Measurements from ENCODE around the gene PPM1F.
"Not testable (repeated sequence)": the region's sequence is repeated elsewhere in the genome, so short reads cannot be mapped to it uniquely, and the experiment has no call there.

The PPM1F gene

GRCh38 chr22:21918466-21919185 lies 34.0 kb downstream of the PPM1F start:
- Mint-ChIP-seq H3K27me3 (no peaks in the 10 kb centered on the region), H3K4me3 (no peak overlapping the region), H3K9me3 (no peaks in the 10 kb centered on the region), H3K27ac (no peak overlapping the region), H3K4me1 (ENCODE audit: low read depth) (no peaks in the 10 kb centered on the region), H3K36me3 (ENCODE audit: low read depth) (peaks cover 1% of the 10 kb centered on the region)
- no peak for DNase-seq

GRCh38 chr22:21917959-21918261 lies 34.7 kb downstream of the PPM1F start:
- no peaks in the 10 kb centered on the region for H3K4me1 Mint-ChIP-seq (ENCODE audit: low read depth)
- peaks cover 1% of the 10 kb centered on the region for H3K36me3 Mint-ChIP-seq (ENCODE audit: low read depth)
- no peak for DNase-seq
- no peaks in the 10 kb centered on the region for H3K27me3 Mint-ChIP-seq
- H3K9me3 Mint-ChIP-seq = no peaks in the 10 kb centered on the region
- H3K27ac Mint-ChIP-seq = no peak overlapping the region
- H3K4me3 Mint-ChIP-seq = no peak overlapping the region

DNA sequence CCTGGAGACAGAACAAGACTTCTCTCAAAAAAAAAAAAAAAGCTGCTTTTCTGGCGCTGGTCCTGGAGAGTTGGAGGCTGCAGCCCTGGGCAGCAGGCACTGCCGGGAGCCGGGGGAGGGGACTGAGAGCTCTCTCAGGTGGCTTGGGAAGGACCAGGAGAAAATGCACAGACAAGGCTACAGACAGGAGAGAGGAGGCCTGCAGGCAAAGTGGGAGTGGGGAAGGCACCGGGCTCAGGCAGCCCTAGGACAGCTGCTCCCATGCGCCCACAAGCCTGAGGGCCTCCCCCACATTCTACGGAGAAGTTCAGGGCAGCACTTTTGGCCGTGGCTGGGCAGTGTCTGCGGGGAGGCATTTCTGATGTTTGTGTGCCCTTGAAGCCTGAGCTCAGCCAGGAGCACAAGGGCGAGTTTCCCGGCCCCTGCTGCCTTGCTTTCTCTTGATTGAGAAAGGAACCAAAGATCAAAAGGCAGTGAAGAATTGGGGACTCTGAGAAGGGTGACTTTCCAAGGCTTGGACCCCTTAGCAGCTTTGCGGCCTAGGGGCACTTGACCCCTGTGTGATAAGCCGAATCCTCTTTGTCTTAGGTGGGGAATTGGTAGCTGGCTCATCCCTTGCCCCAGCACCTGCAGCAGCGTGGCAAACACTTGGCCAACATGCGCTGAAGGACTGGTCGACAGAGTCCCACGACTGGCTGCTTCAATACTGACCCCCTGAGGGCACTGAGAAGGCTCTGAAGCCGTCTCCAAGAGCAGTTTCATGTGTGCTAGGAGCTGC lies 35.3 kb downstream of the PPM1F start:
- no peak overlapping the region for H3K27ac Mint-ChIP-seq
- DNase-seq = no peak
- peaks cover 1% of the 10 kb centered on the region for H3K36me3 Mint-ChIP-seq (ENCODE audit: low read depth)
- H3K4me3 Mint-ChIP-seq = no peak overlapping the region
- H3K4me1 Mint-ChIP-seq (ENCODE audit: low read depth) = no peaks in the 10 kb centered on the region
- no peaks in the 10 kb centered on the region for H3K9me3 Mint-ChIP-seq
- H3K27me3 Mint-ChIP-seq = no peaks in the 10 kb centered on the region

GRCh38 chr22:21916309-21916918 lies 36.2 kb downstream of the PPM1F start:
- Mint-ChIP-seq H3K36me3 (ENCODE audit: low read depth) (peaks cover 1% of the 10 kb centered on the region), H3K4me1 (ENCODE audit: low read depth) (no peaks in the 10 kb centered on the region), H3K4me3 (no peak overlapping the region), H3K27me3 (no peaks in the 10 kb centered on the region), H3K27ac (peak overlapping the region; percentile 14), H3K9me3 (no peaks in the 10 kb centered on the region)
- no peak for DNase-seq

- H3K36me3 Mint-ChIP-seq (ENCODE audit: low read depth) = peaks cover 1% of the 10 kb centered on the region
- DNase-seq = no peak
Measured at GRCh38 chr22:21915624-21916308, 36.9 kb downstream of the PPM1F start.

DNA sequence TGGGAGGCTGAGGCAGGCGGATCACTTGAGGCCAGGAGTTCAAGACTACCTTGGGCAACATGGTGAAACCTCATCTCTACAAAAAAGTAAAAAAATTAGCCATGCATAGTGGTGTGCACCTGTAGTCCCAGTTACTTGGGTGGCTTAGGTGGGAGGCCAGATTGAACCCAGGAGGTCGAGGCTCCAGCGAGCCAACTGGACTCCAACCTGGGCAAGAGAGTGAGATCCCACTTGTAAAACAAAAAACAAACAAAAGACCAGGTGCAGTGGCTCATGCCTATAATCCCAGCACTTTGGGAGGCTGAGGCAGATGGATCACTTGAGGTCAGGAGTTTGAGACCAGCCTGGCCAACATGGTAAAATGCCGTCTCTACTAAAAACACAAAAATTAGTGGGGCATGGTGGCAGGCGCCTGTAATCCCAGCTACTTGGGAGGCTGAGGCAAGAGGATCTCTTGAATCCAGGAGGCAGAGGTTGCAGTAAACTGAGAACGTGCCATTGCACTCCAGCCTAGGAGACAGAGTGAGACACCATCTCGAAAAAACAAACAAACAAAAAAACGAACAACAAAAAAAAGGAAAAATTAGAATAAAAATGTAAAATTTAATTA lies 38.5 kb downstream of the PPM1F start:
- not testable (repeated sequence) for H3K36me3 Mint-ChIP-seq (ENCODE audit: low read depth); H3K4me3 Mint-ChIP-seq; H3K27me3 Mint-ChIP-seq; DNase-seq; H3K9me3 Mint-ChIP-seq; H3K27ac Mint-ChIP-seq; H3K4me1 Mint-ChIP-seq (ENCODE audit: low read depth)

More at GRCh38 chr22:21915624-21916308, 36.9 kb downstream of the PPM1F start:
- H3K4me1 Mint-ChIP-seq (ENCODE audit: low read depth) = no peaks in the 10 kb centered on the region
- no peaks in the 10 kb centered on the region for H3K27me3 Mint-ChIP-seq
- no peak overlapping the region for H3K4me3 Mint-ChIP-seq
- no peak overlapping the region for H3K27ac Mint-ChIP-seq
- H3K9me3 Mint-ChIP-seq = no peaks in the 10 kb centered on the region

DNA sequence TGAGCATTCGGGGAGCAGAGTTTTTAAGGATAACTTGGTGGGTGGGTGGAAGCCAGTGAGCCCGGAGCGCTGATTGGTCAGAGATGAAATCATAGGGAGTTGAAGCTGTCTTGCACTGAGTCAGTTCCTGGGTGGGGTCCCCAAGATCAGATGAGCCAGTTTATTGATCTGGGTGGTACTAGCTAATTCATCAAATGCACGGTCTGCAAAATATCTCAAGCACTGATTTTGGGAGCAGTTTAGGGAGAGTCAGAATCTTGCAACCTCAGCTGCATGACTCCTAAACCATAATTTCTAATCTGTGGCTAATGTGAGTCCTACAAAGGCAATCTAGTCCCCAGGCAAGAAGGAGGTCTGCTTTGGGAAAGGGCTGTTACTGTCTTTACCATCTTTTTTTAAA lies 42.3 kb downstream of the PPM1F start:
- H3K9me3 Mint-ChIP-seq; H3K36me3 Mint-ChIP-seq (ENCODE audit: low read depth); H3K4me1 Mint-ChIP-seq (ENCODE audit: low read depth); H3K27ac Mint-ChIP-seq; H3K27me3 Mint-ChIP-seq; DNase-seq; H3K4me3 Mint-ChIP-seq: not testable (repeated sequence)

GRCh38 chr22:21909871-21910270 lies 42.8 kb downstream of the PPM1F start:
- DNase-seq = no peak
- Mint-ChIP-seq H3K4me3 (no peak overlapping the region), H3K9me3 (no peaks in the 10 kb centered on the region), H3K27me3 (no peaks in the 10 kb centered on the region), H3K27ac (no peak overlapping the region), H3K36me3 (ENCODE audit: low read depth) (no peaks in the 10 kb centered on the region), H3K4me1 (ENCODE audit: low read depth) (no peaks in the 10 kb centered on the region)

GRCh38 chr22:21907638-21908522 lies 44.8 kb downstream of the PPM1F start:
- H3K4me3 Mint-ChIP-seq = no peak overlapping the region
- H3K9me3 Mint-ChIP-seq = no peaks in the 10 kb centered on the region
- H3K27me3 Mint-ChIP-seq = no peaks in the 10 kb centered on the region
- H3K27ac Mint-ChIP-seq = no peak overlapping the region
- peaks cover 2% of the 10 kb centered on the region for H3K36me3 Mint-ChIP-seq (ENCODE audit: low read depth)
- no peaks in the 10 kb centered on the region for H3K4me1 Mint-ChIP-seq (ENCODE audit: low read depth)
- no peak for DNase-seq

DNA sequence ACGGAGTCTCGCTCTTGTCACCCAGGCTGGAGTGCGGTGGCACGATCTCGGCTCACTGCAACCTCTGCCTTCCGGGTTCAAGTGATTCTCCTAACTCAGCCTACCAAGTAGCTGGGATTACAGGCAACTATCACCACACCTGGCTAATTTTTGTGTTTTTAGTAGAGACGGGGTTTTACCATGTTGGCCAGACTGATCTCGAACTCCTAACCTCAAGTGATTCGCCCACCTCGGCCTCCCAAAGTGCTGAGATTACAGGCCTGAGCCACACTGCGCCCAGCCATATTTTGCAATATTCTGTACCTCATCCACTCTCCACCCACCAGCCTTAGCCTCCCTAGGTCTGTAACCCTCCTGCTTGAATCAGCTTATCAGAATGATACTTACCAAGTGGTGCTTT lies 47.4 kb downstream of the PPM1F start:
- DNase-seq; H3K9me3 Mint-ChIP-seq; H3K27me3 Mint-ChIP-seq; H3K27ac Mint-ChIP-seq; H3K4me3 Mint-ChIP-seq; H3K4me1 Mint-ChIP-seq (ENCODE audit: low read depth); H3K36me3 Mint-ChIP-seq (ENCODE audit: low read depth): not testable (repeated sequence)

DNA sequence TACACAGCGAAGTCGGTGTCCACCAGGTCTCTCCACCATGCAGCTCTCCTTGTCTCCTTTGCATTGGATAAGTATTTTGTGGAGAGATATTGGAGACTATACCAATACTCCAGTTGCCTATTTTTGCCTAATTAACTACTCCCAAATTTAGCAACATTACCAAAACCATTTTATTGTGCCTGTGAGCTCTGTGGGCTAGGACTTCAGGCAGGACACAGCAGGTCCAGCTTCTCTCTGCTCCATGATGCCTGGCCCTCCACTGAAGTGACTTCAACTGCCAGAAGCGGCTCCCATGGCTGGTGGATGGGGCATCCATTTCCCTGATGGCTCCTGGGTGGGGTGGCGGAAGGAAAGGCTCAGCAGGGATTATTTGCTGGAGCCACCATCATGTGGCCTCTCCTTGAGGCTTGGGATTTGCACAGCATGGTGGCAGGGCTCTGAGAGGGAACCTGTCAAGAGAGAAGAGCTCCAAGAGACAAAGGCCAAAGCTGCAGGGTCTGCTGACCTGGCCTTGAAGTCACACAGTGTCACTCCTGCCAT lies 48.3 kb downstream of the PPM1F start:
- Mint-ChIP-seq H3K4me3 (no peak overlapping the region), H3K27ac (no peak overlapping the region), H3K36me3 (ENCODE audit: low read depth) (peaks cover 2% of the 10 kb centered on the region), H3K4me1 (ENCODE audit: low read depth) (no peaks in the 10 kb centered on the region), H3K27me3 (no peaks in the 10 kb centered on the region), H3K9me3 (no peaks in the 10 kb centered on the region)
- no peak for DNase-seq

- H3K9me3 Mint-ChIP-seq = no peaks in the 10 kb centered on the region
Measured at GRCh38 chr22:21903283-21903682, 49.4 kb downstream of the PPM1F start.

GRCh38 chr22:21902296-21903087 lies 50.2 kb downstream of the PPM1F start:
- no peak for DNase-seq

More at GRCh38 chr22:21903283-21903682, 49.4 kb downstream of the PPM1F start:
- Mint-ChIP-seq H3K27me3 (no peaks in the 10 kb centered on the region), H3K27ac (no peak overlapping the region), H3K4me3 (no peak overlapping the region), H3K4me1 (ENCODE audit: low read depth) (no peaks in the 10 kb centered on the region), H3K36me3 (ENCODE audit: low read depth) (peaks cover 2% of the 10 kb centered on the region)
- DNase-seq = no peak

More at GRCh38 chr22:21902296-21903087, 50.2 kb downstream of the PPM1F start:
- peaks cover 2% of the 10 kb centered on the region for H3K36me3 Mint-ChIP-seq (ENCODE audit: low read depth)
- no peaks in the 10 kb centered on the region for H3K9me3 Mint-ChIP-seq
- H3K27ac Mint-ChIP-seq = no peak overlapping the region
- no peaks in the 10 kb centered on the region for H3K27me3 Mint-ChIP-seq
- no peaks in the 10 kb centered on the region for H3K4me1 Mint-ChIP-seq (ENCODE audit: low read depth)
- H3K4me3 Mint-ChIP-seq = no peak overlapping the region
